NCI-H1417 (cell line): ENCODE results near the gene TRUB2.
"Not testable (repeated sequence)": the region's sequence is repeated elsewhere in the genome, so short reads cannot be mapped to it uniquely, and the experiment has no call there.

Experiments used
- DNase-seq, 3 experiments: peaks; one replicate each; lab custom pipeline; 2025; lab: John Stamatoyannopoulos, UW

The TRUB2 gene

GRCh38 chr9:128298535-128299482, 23.4 kb downstream of the TRUB2 start:
- DNase-seq: no peak

- no peak for DNase-seq
Measured at GRCh38 chr9:128297221-128297773, 24.9 kb downstream of the TRUB2 start.

DNA sequence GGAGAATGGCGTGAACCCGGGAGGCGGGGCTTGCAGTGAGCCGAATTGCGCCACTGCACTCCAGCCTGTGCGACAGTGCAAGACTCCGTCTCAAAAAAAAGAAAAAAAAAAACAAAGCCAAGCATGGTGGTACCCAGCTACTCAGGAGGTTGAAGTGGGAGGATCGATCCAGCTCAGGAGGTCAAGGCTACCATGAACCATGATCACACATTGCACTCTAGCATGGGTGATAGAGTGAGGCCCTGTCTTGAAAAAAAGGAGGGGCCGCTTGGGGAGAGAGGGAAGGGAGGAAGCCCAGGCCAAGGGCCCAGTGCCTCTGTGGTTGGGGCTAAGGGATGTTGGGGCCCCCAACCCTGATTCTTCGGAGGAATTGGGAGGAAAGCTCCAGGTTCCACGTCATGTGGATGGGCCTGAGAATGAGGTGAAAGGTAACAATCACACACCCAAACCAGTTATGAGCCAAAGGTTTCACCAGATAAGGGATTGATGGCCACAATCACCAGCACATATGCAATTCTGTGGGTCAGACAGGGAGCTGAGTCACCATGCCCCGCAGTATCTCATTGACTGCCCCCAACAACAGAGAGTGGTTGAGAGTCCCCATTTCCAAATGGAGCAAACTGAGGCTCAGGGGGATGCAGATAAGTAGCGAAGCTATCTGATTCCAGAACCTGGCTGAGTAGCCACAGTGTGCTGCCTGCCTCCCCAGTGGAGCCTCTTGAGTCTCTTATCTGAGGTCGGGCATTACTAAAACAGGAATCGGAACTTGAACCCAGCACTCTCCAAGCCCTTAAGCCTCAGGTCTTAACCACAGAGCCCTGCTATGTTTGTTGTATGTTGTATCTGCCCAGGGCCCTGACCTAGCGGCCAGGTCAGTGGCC, 25.7 kb downstream of the TRUB2 start:
- DNase-seq: no peak

- DNase-seq: no peak
Measured at GRCh38 chr9:128294142-128294541, 28.1 kb downstream of the TRUB2 start.

- no peak for DNase-seq
Measured at GRCh38 chr9:128293091-128293490, 29.2 kb downstream of the TRUB2 start.

GRCh38 chr9:128292009-128292408, 30.2 kb downstream of the TRUB2 start:
- DNase-seq: no peak

DNA sequence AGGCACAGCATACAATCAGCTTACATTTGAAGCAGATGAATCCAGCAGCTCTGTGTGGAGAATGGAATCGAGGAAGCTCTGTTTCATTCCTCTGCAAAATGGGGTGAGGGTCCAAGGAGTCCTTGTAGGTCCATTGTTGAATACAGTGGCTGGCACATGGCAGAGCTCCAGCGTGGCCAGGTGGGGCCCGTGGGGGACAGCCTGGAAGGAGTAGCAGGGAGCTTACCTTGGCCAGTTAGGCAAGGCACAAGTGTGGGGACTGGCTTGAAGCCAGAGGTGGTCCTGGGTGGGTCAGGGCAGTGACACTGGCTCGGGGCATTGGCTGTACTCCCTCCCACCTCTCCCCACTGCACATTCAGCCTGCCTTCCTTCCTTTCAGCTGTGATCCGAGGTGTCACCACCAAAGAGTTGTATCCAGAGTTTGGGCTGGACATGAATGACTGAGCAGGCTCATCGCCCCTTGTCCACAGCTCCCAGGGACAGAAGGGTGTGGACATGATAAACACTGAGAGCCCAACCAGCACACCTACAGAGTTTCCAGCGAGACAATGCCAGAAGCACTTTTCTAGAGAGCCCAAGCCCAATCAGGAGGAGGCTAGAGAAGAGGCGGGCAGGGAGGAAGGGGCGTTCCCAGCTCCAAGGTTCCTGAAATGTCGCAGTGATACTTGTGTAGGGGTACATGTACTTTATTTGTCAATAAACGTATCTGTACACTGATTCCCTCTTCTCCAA, 33.8 kb downstream of the TRUB2 start:
- no peak for DNase-seq

GRCh38 chr9:128286440-128286839, 35.8 kb downstream of the TRUB2 start:
- no peak for DNase-seq

GRCh38 chr9:128285033-128285784, 37.0 kb downstream of the TRUB2 start:
- DNase-seq: no peak

DNA sequence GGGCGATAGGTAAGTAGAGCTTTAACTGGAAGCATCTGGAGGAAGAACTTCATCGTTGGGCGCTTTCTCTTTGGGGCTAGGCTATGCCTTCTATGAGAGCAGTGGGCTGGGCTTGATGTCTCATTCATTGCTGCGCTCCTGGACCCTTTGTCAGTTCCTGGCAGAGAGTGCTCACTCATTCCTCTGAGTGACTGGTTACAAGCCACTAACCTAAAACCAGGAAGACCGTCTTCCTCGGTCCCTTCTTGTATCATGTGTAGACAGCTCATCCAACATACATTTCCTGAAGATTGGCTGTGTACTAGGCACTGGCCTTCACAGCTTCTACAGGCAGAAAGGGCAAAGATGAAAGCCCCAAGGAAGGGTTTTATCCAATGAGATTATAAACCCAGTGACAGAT, 39.7 kb downstream of the TRUB2 start:
- no peak for DNase-seq

GRCh38 chr9:128280084-128280622, 42.1 kb downstream of the TRUB2 start:
- DNase-seq: no peak

DNA sequence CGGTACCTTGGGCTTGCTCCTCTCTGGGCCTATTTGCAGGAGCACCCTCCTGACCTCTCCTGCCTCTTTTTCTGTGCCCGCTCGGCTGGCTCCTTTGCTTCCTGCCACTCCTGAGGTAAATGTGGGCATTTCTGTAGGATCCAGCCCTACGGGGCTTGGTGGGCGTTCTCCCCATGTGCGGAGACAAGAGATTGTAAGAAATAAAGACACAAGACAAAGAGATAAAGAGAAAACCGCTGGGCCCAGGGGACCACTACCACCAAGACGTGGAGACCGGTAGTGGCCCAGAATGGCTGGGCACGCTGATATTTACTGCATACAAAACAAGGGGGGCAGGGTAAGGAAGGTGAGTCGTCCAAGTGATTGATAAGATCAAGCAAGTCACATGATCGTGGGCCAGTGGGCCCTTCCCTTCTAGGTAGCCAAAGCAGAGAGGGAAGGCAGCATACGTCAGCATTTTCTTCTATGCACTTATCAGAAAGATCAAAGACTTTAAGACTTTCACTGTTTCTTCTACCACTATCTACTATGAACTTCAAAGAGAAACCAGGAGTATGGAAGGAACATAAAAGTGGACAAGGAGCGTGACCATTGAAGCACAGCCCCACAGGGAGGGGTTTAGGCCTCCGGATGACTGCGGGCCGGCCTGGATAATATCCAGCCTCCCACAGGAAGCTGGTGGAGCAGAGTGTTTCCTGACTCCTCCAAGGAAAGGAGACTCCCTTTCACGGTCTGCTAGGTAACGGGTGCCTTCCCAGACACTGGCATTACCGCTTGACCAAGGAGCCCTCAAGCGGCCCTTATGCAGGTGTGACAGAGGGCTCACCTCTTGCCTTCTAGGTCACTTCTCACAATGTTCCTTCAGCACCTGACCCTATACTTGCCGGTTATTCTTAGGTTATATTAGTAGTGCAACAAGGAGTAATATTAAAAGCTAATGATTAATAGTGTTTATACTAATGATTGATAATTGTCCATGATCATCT, 42.9 kb downstream of the TRUB2 start:
- not testable (repeated sequence) for DNase-seq

- peak in 1 of 3 experiments; percentile 50 for DNase-seq
Measured at GRCh38 chr9:128276574-128277270, 45.5 kb downstream of the TRUB2 start.

DNA sequence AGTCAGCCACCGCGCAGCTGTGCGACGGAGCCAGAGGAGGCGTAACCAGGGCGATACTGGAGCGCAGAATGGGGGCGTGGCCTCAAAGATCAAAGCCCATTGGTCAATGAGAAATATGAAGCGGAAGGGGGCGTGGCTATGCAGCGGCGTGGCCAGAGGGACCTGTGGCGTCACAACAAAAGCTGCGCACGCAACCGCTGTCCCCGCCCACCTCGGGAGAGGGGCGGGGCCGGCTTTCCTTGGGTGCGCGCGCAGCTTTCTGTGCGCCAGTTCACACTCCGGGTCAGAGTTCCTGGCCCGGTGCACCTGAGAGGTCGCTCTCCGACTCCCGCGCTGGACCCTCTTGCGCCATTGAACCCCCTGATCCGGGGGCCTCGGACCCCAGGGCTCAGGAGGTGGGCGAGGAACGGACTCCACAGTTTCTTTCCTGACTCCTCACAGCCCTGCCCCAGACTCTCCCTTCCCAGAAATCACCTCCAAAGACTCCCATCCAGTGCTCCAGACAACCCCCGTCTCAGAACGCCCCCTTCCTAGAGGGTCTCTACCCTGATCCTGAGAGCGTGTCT, 46.2 kb downstream of the TRUB2 start, which contains the start of gene SWI5:
Gene SWI5, plus strand, starts transcription at position 269 of the 566 bp plus-strand sequence.
- peak; percentile 97 to 100 (median 99) for DNase-seq

DNA sequence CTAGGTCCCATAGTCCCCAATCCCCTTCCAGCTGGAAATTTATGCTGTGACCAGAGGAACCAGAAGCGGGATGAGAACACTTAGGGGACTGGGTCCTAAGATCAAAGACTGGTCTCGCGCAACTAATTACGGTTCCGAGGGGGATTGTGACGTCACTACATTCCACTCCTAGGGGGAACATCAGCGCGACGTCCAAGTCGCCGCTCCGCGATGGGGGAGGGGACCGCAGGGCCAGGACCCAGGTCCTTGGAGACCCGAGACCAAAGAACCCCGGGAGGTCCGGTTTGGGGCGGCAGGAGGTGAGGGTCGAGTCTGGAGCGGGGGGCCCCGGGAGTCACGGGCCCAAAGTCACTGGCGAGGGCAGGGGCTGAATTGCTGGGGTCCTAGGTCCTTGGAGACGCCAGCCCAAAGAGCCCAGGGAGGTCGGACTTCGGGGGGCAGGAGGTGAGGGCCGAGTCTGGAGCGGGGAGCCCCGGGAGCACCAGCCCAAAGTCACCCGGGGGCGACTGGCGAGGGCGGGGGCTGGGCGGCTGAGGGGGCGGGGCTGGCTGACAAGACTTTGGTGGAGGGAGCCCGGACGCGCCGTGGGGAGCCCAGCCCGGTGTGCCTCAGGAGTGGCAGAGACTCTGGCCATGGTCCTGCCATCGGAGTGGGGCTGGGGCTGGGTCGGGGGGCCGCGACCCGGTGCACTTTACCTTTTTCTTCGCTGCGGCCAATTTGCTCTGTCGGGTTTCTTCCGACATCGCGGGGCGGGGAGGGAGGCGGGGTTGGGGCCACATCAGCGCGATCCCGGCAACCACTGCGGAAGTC, 46.8 kb downstream of the TRUB2 start, which contains the start of gene GOLGA2:
Gene GOLGA2, minus strand, starts transcription at position 810 of the 810 bp plus-strand sequence. Its CDS starts 31 bp downstream, at position 779.
- DNase-seq: peak in 2 of 3 experiments; percentile 57 to 64

- DNase-seq: no peak
Measured at GRCh38 chr9:128274245-128274644, 48.0 kb downstream of the TRUB2 start.

DNA sequence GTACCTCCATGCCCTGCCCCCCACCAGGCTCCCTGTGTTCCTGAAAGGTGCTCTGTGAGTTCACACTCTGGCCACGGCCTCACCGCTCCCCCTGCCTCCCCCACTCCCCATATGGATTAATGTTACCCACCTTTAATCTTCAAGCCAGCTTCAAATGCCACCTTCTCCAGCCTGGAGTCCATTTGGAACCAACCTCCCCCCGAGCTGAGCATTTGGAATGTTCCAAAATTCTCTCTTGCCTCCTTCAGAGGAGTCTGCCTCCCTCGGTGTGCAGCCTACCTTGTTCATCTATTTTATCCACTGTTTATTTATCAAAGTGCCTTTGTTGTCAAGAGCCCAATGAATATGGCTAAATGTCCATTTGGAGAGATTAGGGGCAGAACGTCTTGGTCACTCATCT, 50.7 kb downstream of the TRUB2 start:
- DNase-seq: no peak
